AG04450 (cell line): ENCODE measurements around the gene NRG2. TPM values are rescaled to one million over a fixed set of nuclear protein-coding genes. Genes with fewer than 3 reads are reported as not detected.

Experiments
- CTCF ChIA-PET: fragments of 300-600, 350-600 bp; formaldehyde crosslinking; extraction: SDS; loops from one replicate; lab custom pipeline; 2022; ENCODE audit warnings: antibody characterized with exemption, inconsistent platforms; lab: Charles Lee
- POLR2A ChIA-PET: fragments of 350-600 bp; formaldehyde crosslinking; extraction: SDS; loops from one replicate; lab custom pipeline; 2021; ENCODE audit warnings: antibody characterized with exemption, inconsistent platforms; lab: Yijun Ruan, JAX
- DNase-seq: peaks from one replicate; pipeline ENCODE4 v3.0.0-alpha.2; 2011; ENCODE audit warnings: low read depth, low spot score
- H3K27ac ChIP-seq: one replicate; pipeline ENCODE4 v1.5.1; 2012; ENCODE audit warnings: low read depth, low read length, control low read depth
- H3K27me3 ChIP-seq: one replicate; pipeline ENCODE4 v1.6.0; 2012; ENCODE audit warnings: low read length; ENCODE audit not compliant: control insufficient read depth, insufficient read depth
- H3K4me3 ChIP-seq: 2 replicates; pipeline ENCODE4 v1.5.1; 2011; ENCODE audit warnings: mild to moderate bottlenecking, low read depth, low read length, control low read depth
- H3K9me3 ChIP-seq: 2 replicates; pipeline ENCODE4 v1.5.1; 2012; ENCODE audit warnings: low read length; ENCODE audit not compliant: control insufficient read depth, insufficient read depth
- polyA plus RNA-seq: library from polyadenylated mRNA; depleted of rRNA; stranded (reverse); fragments of >200 nt; gene quantifications from 2 replicates; pipeline ENCODE4 v1.2.3, GENCODE V29; 2011
- TF ChIP-seq, protein P1 (sequence below): IDR thresholded peaks from 2 replicates; pipeline ENCODE4 v1.5.1; 2011; ENCODE audit warnings: low read depth, low read length, control low read depth, inconsistent platforms

Gene NRG2
- polyA plus RNA-seq, 1 experiment: 0.02 TPM

DNA sequence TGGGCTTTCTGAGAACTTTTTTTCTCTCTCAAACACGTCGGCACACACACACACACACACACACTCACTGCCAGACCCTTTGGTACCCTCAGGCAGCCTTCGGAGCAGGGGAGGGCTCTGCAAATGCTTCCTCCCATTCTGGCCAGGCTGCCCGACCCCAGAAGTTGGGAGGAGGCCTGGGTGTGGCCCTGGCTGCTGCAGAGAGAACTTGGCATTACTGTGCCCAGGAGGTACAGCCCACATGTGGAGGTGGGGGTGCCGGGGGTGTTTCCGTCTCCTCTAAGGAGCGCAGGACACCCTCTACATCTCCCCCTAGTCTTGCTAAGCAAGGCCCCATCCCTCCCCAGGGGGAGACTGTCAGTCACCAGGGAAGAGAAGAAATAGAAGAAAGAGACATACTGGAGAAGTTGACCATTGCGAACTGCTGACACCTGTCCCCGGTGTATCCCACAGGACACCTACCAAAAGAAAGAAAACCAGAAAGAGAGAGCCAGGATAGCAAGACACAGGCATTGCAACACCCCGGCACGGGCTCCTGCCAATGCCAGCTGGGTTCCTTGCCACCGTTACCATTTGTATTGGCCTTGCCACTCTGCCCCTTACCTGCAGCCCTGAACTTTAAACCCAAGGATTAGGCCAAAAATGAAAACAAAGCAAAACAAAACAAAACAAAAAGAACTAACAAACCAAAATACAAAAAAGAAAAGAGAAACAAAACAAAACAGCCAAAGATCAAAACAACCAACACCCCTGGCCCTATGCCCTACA lies 178.2 kb downstream of the NRG2 start:
- TF ChIP-seq, protein P1, sequence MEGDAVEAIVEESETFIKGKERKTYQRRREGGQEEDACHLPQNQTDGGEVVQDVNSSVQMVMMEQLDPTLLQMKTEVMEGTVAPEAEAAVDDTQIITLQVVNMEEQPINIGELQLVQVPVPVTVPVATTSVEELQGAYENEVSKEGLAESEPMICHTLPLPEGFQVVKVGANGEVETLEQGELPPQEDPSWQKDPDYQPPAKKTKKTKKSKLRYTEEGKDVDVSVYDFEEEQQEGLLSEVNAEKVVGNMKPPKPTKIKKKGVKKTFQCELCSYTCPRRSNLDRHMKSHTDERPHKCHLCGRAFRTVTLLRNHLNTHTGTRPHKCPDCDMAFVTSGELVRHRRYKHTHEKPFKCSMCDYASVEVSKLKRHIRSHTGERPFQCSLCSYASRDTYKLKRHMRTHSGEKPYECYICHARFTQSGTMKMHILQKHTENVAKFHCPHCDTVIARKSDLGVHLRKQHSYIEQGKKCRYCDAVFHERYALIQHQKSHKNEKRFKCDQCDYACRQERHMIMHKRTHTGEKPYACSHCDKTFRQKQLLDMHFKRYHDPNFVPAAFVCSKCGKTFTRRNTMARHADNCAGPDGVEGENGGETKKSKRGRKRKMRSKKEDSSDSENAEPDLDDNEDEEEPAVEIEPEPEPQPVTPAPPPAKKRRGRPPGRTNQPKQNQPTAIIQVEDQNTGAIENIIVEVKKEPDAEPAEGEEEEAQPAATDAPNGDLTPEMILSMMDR: no peak
- CTCF ChIA-PET: interaction anchor here (0.6 to 4.0 kb wide), 39 partner anchors 10 to 1188 kb away, joined by 3 to 53 read pairs (median 3); partner anchors contain the start of gene ANKHD1
- H3K4me3 ChIP-seq: no peak overlapping the region
- POLR2A ChIA-PET: no interaction called here
- no peaks in the 10 kb centered on the region for H3K9me3 ChIP-seq
- DNase-seq: no peak
- H3K27ac ChIP-seq: no peak overlapping the region
- H3K27me3 ChIP-seq: peaks cover 33% of the 10 kb centered on the region

DNA sequence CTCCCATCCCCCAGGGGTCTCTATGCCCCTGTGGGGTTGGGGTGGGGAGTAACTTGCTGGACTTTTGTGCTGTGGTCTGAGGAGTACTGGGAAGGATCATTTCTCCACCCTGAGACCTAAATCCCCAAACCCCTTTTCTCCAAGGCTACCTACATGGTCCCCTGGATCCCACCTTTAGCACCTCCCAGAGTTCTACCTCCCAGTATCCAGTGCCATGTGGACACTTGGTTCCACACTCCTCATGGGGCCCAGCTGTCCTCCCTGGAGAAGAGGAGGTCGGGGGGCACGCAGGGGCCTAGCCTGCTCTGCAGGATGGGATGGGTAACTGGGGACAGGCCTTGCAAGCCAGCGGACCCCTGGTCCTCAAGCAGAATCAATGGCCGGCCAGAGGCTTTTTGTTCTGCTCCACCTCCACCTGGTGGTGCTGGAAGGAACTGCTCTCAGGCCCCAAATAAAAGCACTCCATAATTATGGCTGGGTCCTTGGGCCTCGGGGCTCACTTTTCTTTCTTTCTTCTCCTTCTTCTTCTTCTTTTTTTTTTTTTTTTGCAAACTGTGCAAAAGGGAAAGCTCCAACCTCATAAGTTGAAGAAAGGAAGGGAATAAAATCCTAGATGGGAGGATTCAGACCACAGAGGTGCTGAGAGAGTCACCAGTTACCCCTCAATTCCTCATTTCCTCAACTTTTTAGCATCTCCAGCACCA lies 179.1 kb downstream of the NRG2 start:
- ChIA-PET CTCF (interaction anchor here (0.6 to 4.0 kb wide), 45 partner anchors 9 to 1188 kb away, joined by 3 to 53 read pairs (median 3); partner anchors contain the start of gene ANKHD1), POLR2A (no interaction called here)
- Histone ChIP-seq H3K4me3 (no peak overlapping the region), H3K9me3 (no peaks in the 10 kb centered on the region), H3K27me3 (peaks cover 30% of the 10 kb centered on the region), H3K27ac (no peak overlapping the region)
- TF ChIP-seq, protein P1: peak; percentile 92
- peak; percentile 15 for DNase-seq

DNA sequence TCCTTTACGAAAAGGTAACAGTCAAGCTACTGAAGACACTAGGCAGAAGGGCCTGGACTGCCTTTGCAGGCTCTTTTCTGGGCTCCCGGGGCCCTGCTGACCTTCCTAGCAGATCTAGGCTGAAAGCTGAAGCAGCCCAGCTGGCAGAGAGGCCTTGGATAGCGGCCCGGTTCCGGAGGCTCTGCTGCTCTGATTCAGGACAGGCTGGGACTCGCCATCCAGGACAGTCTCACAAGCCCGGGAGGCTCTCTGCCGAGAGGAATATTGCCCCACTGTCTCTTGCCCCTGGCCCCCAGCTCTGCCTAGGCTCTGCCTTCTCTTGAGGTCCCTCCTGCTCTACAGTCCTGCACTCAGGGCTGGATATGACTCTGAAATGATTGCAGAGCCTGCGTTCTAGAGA lies 179.7 kb downstream of the NRG2 start:
- H3K4me3 ChIP-seq: no peak overlapping the region
- TF ChIP-seq, protein P1: no peak

DNA sequence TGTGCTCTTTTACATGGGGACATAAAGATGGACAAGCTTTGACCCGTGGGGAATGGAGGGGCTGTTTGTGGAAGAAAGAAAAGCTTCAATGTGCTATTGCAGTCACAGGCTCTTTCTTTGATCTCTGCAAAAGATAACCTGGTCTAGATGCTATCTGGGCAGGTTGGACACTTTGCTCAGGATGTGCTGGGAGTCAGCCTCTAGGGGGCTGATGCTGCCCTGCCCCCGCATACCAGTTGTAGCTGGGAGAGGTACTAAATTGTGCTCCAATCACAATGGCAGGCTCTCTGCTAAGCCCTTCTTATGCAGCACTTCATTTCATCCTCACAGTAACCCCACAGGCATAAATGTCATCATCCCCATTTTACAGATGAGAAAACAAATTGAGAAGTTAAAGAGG lies 180.3 kb downstream of the NRG2 start:
- CTCF ChIA-PET: interaction anchor here (0.7 to 4.0 kb wide), 9 partner anchors 10 to 108 kb away, joined by 3 to 53 read pairs (median 3); no protein-coding TSS in a partner anchor
- Histone ChIP-seq H3K27me3 (peaks cover 34% of the 10 kb centered on the region), H3K9me3 (no peaks in the 10 kb centered on the region), H3K27ac (no peak overlapping the region), H3K4me3 (no peak overlapping the region)
- POLR2A ChIA-PET: no interaction called here
- TF ChIP-seq, protein P1: 0 out of 2 replicates have a peak, but pooled peaks have one; percentile 12
- DNase-seq: no peak

More for the DNA sequence above, 179.7 kb downstream of the NRG2 start:
- peaks cover 34% of the 10 kb centered on the region for H3K27me3 ChIP-seq
- no peaks in the 10 kb centered on the region for H3K9me3 ChIP-seq
- CTCF ChIA-PET: interaction anchor here (0.6 to 4.0 kb wide), 13 partner anchors 8 to 192 kb away, joined by 3 to 53 read pairs (median 3); no protein-coding TSS in a partner anchor
- H3K27ac ChIP-seq: no peak overlapping the region
- POLR2A ChIA-PET: no interaction called here
- no peak for DNase-seq

DNA sequence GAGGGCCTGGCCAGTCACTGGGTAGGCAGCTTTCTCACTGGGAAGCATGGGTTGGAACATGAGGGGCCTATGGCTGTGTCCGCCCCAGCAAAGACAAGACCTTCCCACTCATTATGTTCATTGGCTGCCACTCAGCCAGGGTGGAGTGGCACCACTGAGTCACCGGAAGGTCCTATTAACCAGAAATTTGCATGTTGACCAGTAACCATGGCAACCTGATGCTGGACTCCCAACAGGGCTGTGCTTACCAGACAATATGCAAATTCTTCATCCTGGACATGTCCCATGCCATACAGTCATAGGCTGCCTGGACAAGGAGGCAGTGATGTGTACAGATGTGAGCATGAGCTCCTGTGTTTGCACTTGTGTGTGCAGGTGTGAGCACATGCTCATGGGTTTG lies 180.8 kb downstream of the NRG2 start:
- TF ChIP-seq, protein P1: no peak
- no peak overlapping the region for H3K27ac ChIP-seq
- ChIA-PET CTCF (interaction anchor here (1.2 to 4.0 kb wide), 5 partner anchors 12 to 228 kb away, joined by 3 to 53 read pairs (median 5); no protein-coding TSS in a partner anchor), POLR2A (no interaction called here)
- no peaks in the 10 kb centered on the region for H3K9me3 ChIP-seq
- H3K27me3 ChIP-seq: peaks cover 38% of the 10 kb centered on the region
- DNase-seq: no peak
- no peak overlapping the region for H3K4me3 ChIP-seq
